ENCODE results near the gene TCERG1L.

Gene TCERG1L

GRCh38 chr10:131224106-131224505 lies 87.4 kb downstream of the TCERG1L start:
- no peak for DNase-seq

GRCh38 chr10:131223422-131223821 lies 88.1 kb downstream of the TCERG1L start:
- DNase-seq = no peak

GRCh38 chr10:131222986-131223385 lies 88.5 kb downstream of the TCERG1L start:
- DNase-seq = no peak

- no peak for DNase-seq
Measured at GRCh38 chr10:131221632-131222277, 89.8 kb downstream of the TCERG1L start.

GRCh38 chr10:131220601-131221171 lies 90.8 kb downstream of the TCERG1L start:
- DNase-seq = no peak

- no peak for DNase-seq
Measured at GRCh38 chr10:131219955-131220489, 91.5 kb downstream of the TCERG1L start.

- no peak for DNase-seq
Measured at GRCh38 chr10:131219584-131219886, 92.0 kb downstream of the TCERG1L start.

GRCh38 chr10:131218811-131219583 lies 92.5 kb downstream of the TCERG1L start:
- no peak for DNase-seq

GRCh38 chr10:131216681-131217230 lies 94.8 kb downstream of the TCERG1L start:
- DNase-seq = no peak

GRCh38 chr10:131215776-131216175 lies 95.7 kb downstream of the TCERG1L start:
- DNase-seq = no peak

GRCh38 chr10:131214521-131215244 lies 96.8 kb downstream of the TCERG1L start:
- DNase-seq = no peak

- no peak for DNase-seq
Measured at GRCh38 chr10:131213741-131214505, 97.6 kb downstream of the TCERG1L start.

GRCh38 chr10:131212763-131213325 lies 98.7 kb downstream of the TCERG1L start:
- no peak for DNase-seq

- DNase-seq = no peak
Measured at GRCh38 chr10:131211965-131212619, 99.4 kb downstream of the TCERG1L start.

GRCh38 chr10:131211559-131211958 lies 100.0 kb downstream of the TCERG1L start:
- no peak for DNase-seq

GRCh38 chr10:131211146-131211545 lies 100.4 kb downstream of the TCERG1L start:
- DNase-seq = no peak

GRCh38 chr10:131210181-131210580 lies 101.3 kb downstream of the TCERG1L start:
- no peak for DNase-seq

GRCh38 chr10:131207584-131208532 lies 103.7 kb downstream of the TCERG1L start:
- DNase-seq = no peak

GRCh38 chr10:131207176-131207575 lies 104.3 kb downstream of the TCERG1L start:
- DNase-seq = no peak
